ENCODE results near the gene TP53TG5.

GRCh38 chr20:45339799-45340198, 38.3 kb downstream of the TP53TG5 start:
- TF ChIP-seq, protein P1, sequence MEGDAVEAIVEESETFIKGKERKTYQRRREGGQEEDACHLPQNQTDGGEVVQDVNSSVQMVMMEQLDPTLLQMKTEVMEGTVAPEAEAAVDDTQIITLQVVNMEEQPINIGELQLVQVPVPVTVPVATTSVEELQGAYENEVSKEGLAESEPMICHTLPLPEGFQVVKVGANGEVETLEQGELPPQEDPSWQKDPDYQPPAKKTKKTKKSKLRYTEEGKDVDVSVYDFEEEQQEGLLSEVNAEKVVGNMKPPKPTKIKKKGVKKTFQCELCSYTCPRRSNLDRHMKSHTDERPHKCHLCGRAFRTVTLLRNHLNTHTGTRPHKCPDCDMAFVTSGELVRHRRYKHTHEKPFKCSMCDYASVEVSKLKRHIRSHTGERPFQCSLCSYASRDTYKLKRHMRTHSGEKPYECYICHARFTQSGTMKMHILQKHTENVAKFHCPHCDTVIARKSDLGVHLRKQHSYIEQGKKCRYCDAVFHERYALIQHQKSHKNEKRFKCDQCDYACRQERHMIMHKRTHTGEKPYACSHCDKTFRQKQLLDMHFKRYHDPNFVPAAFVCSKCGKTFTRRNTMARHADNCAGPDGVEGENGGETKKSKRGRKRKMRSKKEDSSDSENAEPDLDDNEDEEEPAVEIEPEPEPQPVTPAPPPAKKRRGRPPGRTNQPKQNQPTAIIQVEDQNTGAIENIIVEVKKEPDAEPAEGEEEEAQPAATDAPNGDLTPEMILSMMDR (conservative IDR thresholded peaks at IDR 0.05; ENCODE audit: low read depth, low read length), result no peak
- TF ChIP-seq EZH2 (IDR thresholded peaks at IDR 0.05; ENCODE audit: low read length, unreplicated experiment) (no peak), EZH2phosphoT487 (IDR thresholded peaks at IDR 0.05; ENCODE audit: borderline replicate concordance, low read length) (no peak)
